ENCODE data around the gene LYPD5.
"Not testable (repeated sequence)": the region's sequence is repeated elsewhere in the genome, so short reads cannot be mapped to it uniquely, and the experiment has no call there.

The LYPD5 gene

DNA sequence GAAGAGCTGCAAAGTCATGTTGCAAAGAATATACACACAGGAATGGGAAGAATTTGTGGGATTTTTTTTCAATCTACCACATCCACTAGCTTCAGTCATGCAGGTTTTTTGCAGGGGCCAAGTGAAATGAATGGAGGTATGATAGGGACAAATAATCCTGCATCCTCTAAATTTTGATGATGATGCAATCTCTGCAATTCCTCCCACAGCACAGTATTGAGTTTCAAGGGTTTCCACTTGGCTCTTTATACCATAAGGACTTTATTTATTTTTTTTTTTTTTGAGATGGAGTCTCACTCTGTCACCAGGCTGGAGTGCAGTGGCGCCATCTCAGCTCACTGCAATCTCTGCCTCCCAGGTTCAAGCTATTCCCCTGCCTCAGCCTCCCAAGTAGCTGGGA, 15.2 kb upstream of the LYPD5 start:
- H2BK5ac ChIP-seq (ENCODE audit: low read depth, low read length, poor library complexity, severe bottlenecking); H4K8ac ChIP-seq (ENCODE audit: low read length); H3K4me3 ChIP-seq (ENCODE audit: insufficient read depth in 1 of 2, low read depth in 1 of 2, low read length in 2 of 2); H3K4me1 ChIP-seq (ENCODE audit: control insufficient read depth, insufficient read depth, low read depth, low read length); H2BK15ac ChIP-seq (ENCODE audit: low read depth, poor library complexity, severe bottlenecking); H3K4me2 ChIP-seq (ENCODE audit: low read length, poor library complexity, severe bottlenecking); H3K4ac ChIP-seq (ENCODE audit: low read depth in 1 of 2, low read length in 2 of 2); H2AFZ ChIP-seq (ENCODE audit: low read depth, low read length); H3K23ac ChIP-seq (ENCODE audit: low read length in 2 of 2); H4K91ac ChIP-seq (ENCODE audit: low read length); H3K27ac ChIP-seq (ENCODE audit: low read length, poor library complexity, severe bottlenecking); H2BK120ac ChIP-seq (ENCODE audit: low read depth, low read length); H3K18ac ChIP-seq (ENCODE audit: low read depth in 1 of 2, low read length in 2 of 2); H2AK5ac ChIP-seq (ENCODE audit: low read length, severe bottlenecking); H2BK12ac ChIP-seq (ENCODE audit: low read length in 2 of 2); DNase-seq; H3K36me3 ChIP-seq (ENCODE audit: control insufficient read depth in 1 of 2, insufficient read depth in 2 of 2, low read depth in 1 of 2, low read length in 2 of 2); H3K9me3 ChIP-seq (ENCODE audit: control insufficient read depth, low read length); H3K9ac ChIP-seq (ENCODE audit: low read length); H3K14ac ChIP-seq (ENCODE audit: low read length in 2 of 2); H3K79me1 ChIP-seq (replicated peaks; ENCODE audit: low read length, poor library complexity, severe bottlenecking): not testable (repeated sequence)
- H3K27me3 ChIP-seq (ENCODE audit: control insufficient read depth in 1 of 2, insufficient read depth in 1 of 2, low read length in 2 of 2), result peaks cover 22 to 33% of the 10 kb centered on the region in 2 experiments
- no CpG with 5 or more reads among the region's 1 CpG for WGBS

DNA sequence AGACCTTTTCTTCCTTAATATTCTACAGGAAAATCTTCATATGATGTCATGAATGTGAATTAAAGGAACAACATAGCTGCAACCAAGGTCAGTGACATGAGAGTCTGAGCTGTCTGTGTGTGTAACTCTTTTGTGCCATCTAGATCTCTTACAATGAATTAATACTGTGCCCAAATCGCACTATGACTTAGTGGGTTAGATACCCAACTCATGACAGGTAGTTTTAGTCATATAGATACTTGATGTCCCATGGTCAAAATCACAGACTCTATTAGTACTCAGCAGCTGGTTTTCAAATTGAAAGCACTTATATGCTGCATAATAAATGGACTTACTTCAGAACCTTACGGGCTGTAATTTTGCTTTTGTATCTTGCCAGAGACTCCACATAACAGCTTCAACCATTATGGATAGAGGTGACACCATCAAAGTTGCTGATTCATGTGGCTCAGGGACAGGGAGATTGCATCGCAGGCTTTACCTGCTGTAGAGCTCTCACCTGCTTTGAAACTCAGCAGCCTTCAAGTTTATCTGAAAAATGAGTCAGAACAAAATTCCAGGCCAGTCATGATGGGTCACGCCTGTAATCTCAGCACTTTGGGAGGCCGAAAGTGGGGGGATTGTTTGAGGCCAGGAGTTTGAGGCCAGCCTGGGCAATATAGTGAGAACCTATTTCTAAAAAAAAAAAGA, 12.6 kb upstream of the LYPD5 start:
- Histone ChIP-seq H3K18ac (ENCODE audit: low read depth in 1 of 2, low read length in 2 of 2) (no peak overlapping the region), H3K4me2 (ENCODE audit: low read length, poor library complexity, severe bottlenecking) (no peak overlapping the region), H2AK5ac (ENCODE audit: low read length, severe bottlenecking) (no peak overlapping the region), H3K4me1 (ENCODE audit: control insufficient read depth, insufficient read depth, low read depth, low read length) (no peaks in the 10 kb centered on the region), H3K4ac (ENCODE audit: low read depth in 1 of 2, low read length in 2 of 2) (no peak overlapping the region), H3K4me3 (ENCODE audit: insufficient read depth in 1 of 2, low read depth in 1 of 2, low read length in 2 of 2) (no peak overlapping the region), H2AFZ (ENCODE audit: low read depth, low read length) (no peak overlapping the region), H2BK5ac (ENCODE audit: low read depth, low read length, poor library complexity, severe bottlenecking) (no peak overlapping the region), H4K8ac (ENCODE audit: low read length) (no peak overlapping the region), H3K27ac (ENCODE audit: low read length, poor library complexity, severe bottlenecking) (no peak overlapping the region), H2BK15ac (ENCODE audit: low read depth, poor library complexity, severe bottlenecking) (no peak overlapping the region), H3K9me3 (ENCODE audit: control insufficient read depth, low read length) (peaks cover under 1% of the 10 kb centered on the region), H4K91ac (ENCODE audit: low read length) (no peak overlapping the region), H3K79me1 (replicated peaks; ENCODE audit: low read length, poor library complexity, severe bottlenecking) (no peaks in the 10 kb centered on the region), H2BK120ac (ENCODE audit: low read depth, low read length) (no peak overlapping the region), H3K27me3 (ENCODE audit: control insufficient read depth in 1 of 2, insufficient read depth in 1 of 2, low read length in 2 of 2) (peaks cover 9 to 25% of the 10 kb centered on the region in 2 experiments), H2BK12ac (ENCODE audit: low read length in 2 of 2) (no peak overlapping the region), H3K9ac (ENCODE audit: low read length) (no peak overlapping the region), H3K36me3 (ENCODE audit: control insufficient read depth in 1 of 2, insufficient read depth in 2 of 2, low read depth in 1 of 2, low read length in 2 of 2) (no peaks in the 10 kb centered on the region), H3K23ac (ENCODE audit: low read length in 2 of 2) (no peak overlapping the region), H3K14ac (ENCODE audit: low read length in 2 of 2) (no peak overlapping the region)
- 80% methylated on average over 5 of the region's 5 CpGs for WGBS
- DNase-seq, result no peak

DNA sequence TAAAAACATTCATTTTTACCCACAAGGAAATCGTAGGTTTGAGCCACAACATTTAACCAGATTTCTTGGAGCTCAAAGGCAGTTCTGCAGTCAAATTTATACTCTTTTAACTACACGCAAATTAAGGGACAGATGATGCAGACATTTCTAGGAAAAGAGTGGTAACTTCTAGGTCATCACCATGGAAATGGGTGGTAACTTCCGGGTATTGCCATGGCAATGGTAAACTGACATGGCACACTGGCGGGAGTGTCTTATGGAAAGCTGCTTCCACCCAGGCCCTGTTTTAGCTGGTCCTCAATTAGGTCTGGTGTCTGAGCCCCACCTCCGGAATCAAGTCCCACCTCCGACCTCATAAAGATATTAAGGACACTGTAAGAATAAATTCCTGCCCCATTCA, 10.4 kb upstream of the LYPD5 start:
- no peak overlapping the region for H4K8ac ChIP-seq (ENCODE audit: low read length)
- 81% methylated on average over 4 of the region's 6 CpGs for WGBS
- no peak for DNase-seq
- no peaks in the 10 kb centered on the region for H3K9me3 ChIP-seq (ENCODE audit: control insufficient read depth, low read length)
- no peaks in the 10 kb centered on the region for H3K36me3 ChIP-seq (ENCODE audit: control insufficient read depth in 1 of 2, insufficient read depth in 2 of 2, low read depth in 1 of 2, low read length in 2 of 2)
- no peak overlapping the region for H2AFZ ChIP-seq (ENCODE audit: low read depth, low read length)
- no peaks in the 10 kb centered on the region for H3K4me1 ChIP-seq (ENCODE audit: control insufficient read depth, insufficient read depth, low read depth, low read length)
- H3K14ac ChIP-seq (ENCODE audit: low read length in 2 of 2), result no peak overlapping the region
- no peak overlapping the region for H3K9ac ChIP-seq (ENCODE audit: low read length)
- H3K23ac ChIP-seq (ENCODE audit: low read length in 2 of 2), result no peak overlapping the region
- peaks cover 9 to 24% of the 10 kb centered on the region in 2 experiments for H3K27me3 ChIP-seq (ENCODE audit: control insufficient read depth in 1 of 2, insufficient read depth in 1 of 2, low read length in 2 of 2)
- H2BK15ac ChIP-seq (ENCODE audit: low read depth, poor library complexity, severe bottlenecking), result no peak overlapping the region
- H3K4ac ChIP-seq (ENCODE audit: low read depth in 1 of 2, low read length in 2 of 2), result no peak overlapping the region
- no peak overlapping the region for H3K18ac ChIP-seq (ENCODE audit: low read depth in 1 of 2, low read length in 2 of 2)
- H2AK5ac ChIP-seq (ENCODE audit: low read length, severe bottlenecking), result no peak overlapping the region
- no peaks in the 10 kb centered on the region for H3K79me1 ChIP-seq (replicated peaks; ENCODE audit: low read length, poor library complexity, severe bottlenecking)
- no peak overlapping the region for H2BK120ac ChIP-seq (ENCODE audit: low read depth, low read length)
- H2BK12ac ChIP-seq (ENCODE audit: low read length in 2 of 2), result no peak overlapping the region
- H3K4me3 ChIP-seq (ENCODE audit: insufficient read depth in 1 of 2, low read depth in 1 of 2, low read length in 2 of 2), result no peak overlapping the region
- no peak overlapping the region for H4K91ac ChIP-seq (ENCODE audit: low read length)
- no peak overlapping the region for H3K27ac ChIP-seq (ENCODE audit: low read length, poor library complexity, severe bottlenecking)
- H3K4me2 ChIP-seq (ENCODE audit: low read length, poor library complexity, severe bottlenecking), result no peak overlapping the region
- H2BK5ac ChIP-seq (ENCODE audit: low read depth, low read length, poor library complexity, severe bottlenecking), result no peak overlapping the region

DNA sequence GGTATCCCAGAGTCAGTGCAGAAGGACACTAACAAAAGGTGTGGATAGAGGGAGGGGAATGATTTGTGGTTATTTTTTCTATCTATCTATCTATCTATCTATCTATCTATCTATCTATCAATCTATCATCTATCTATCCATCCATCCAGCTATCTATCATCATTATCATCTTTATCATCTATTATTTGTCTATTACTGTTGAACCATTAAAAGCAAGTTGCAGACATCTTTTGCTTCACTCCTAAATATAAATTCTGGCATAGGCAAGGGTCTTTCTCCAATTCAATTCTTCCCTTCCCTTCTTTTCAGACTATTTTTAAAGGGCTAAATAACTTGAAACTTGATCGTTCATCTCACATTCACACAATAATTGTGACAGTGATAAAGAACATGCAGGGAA, 10.0 kb upstream of the LYPD5 start:
- Histone ChIP-seq H2BK120ac (ENCODE audit: low read depth, low read length) (no peak overlapping the region), H3K9me3 (ENCODE audit: control insufficient read depth, low read length) (no peaks in the 10 kb centered on the region), H2AFZ (ENCODE audit: low read depth, low read length) (no peak overlapping the region), H3K4me3 (ENCODE audit: insufficient read depth in 1 of 2, low read depth in 1 of 2, low read length in 2 of 2) (no peak overlapping the region), H4K8ac (ENCODE audit: low read length) (no peak overlapping the region), H2BK15ac (ENCODE audit: low read depth, poor library complexity, severe bottlenecking) (no peak overlapping the region), H3K27ac (ENCODE audit: low read length, poor library complexity, severe bottlenecking) (no peak overlapping the region), H3K14ac (ENCODE audit: low read length in 2 of 2) (no peak overlapping the region), H4K91ac (ENCODE audit: low read length) (no peak overlapping the region), H3K4ac (ENCODE audit: low read depth in 1 of 2, low read length in 2 of 2) (no peak overlapping the region), H3K23ac (ENCODE audit: low read length in 2 of 2) (no peak overlapping the region), H3K4me1 (ENCODE audit: control insufficient read depth, insufficient read depth, low read depth, low read length) (no peaks in the 10 kb centered on the region), H3K18ac (ENCODE audit: low read depth in 1 of 2, low read length in 2 of 2) (no peak overlapping the region), H3K27me3 (ENCODE audit: control insufficient read depth in 1 of 2, insufficient read depth in 1 of 2, low read length in 2 of 2) (peaks cover 9 to 24% of the 10 kb centered on the region in 2 experiments), H2BK12ac (ENCODE audit: low read length in 2 of 2) (no peak overlapping the region), H3K36me3 (ENCODE audit: control insufficient read depth in 1 of 2, insufficient read depth in 2 of 2, low read depth in 1 of 2, low read length in 2 of 2) (no peaks in the 10 kb centered on the region), H2AK5ac (ENCODE audit: low read length, severe bottlenecking) (no peak overlapping the region), H3K79me1 (replicated peaks; ENCODE audit: low read length, poor library complexity, severe bottlenecking) (no peaks in the 10 kb centered on the region), H3K4me2 (ENCODE audit: low read length, poor library complexity, severe bottlenecking) (no peak overlapping the region), H2BK5ac (ENCODE audit: low read depth, low read length, poor library complexity, severe bottlenecking) (no peak overlapping the region), H3K9ac (ENCODE audit: low read length) (no peak overlapping the region)
- DNase-seq, result no peak
- WGBS, result 84% methylated on average over 1 of the region's 1 CpG
